ENCODE measurements around the gene MRFAP1L1. TPM values are rescaled to one million over a fixed set of nuclear protein-coding genes. Genes with fewer than 3 reads are reported as not detected.

MRFAP1L1 gene
- polyA plus RNA-seq, 1 donor from 2014 or later, result 438 TPM

DNA sequence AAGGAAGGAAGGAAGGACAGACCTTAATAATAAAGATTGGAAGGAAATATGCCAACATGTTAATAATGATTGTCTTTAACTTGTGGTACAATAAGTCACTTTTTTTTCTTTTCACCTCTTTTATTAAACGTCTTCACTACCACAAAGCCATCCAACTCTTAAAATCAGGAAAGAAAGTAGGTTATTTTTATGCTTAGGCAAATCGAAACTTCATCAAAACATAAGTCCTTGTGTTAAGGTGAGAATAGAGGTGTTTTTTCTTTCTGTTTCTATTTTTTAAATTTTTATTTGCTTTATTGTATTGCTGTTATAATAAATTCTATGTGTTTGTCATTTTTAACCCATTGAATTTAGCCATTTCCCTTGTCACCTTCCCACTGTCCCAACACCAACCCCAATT, 32.8 kb upstream of the MRFAP1L1 start:
- H3K9ac ChIP-seq (ENCODE audit: low read length), result no peak overlapping the region
- no peaks in the 10 kb centered on the region for H3K9me2 ChIP-seq (ENCODE audit: insufficient read depth, low read length)
- H3K9me3 ChIP-seq (ENCODE audit: low read length), result no peaks in the 10 kb centered on the region
- H3K4me3 ChIP-seq (ENCODE audit: low read length), result no peak overlapping the region
- H4K20me1 ChIP-seq (ENCODE audit: insufficient read depth), result no peaks in the 10 kb centered on the region
- no peaks in the 10 kb centered on the region for H3K27me3 ChIP-seq (ENCODE audit: insufficient read depth, low read depth, low read length)
- H3K4me2 ChIP-seq (ENCODE audit: low read length), result no peak overlapping the region
- no peaks in the 10 kb centered on the region for H3K36me3 ChIP-seq (ENCODE audit: insufficient read depth, low read length)
- H2AFZ ChIP-seq (ENCODE audit: low read depth, low read length), result no peak overlapping the region
- H3K27ac ChIP-seq (ENCODE audit: low read length), result no peak overlapping the region
- no peaks in the 10 kb centered on the region for H3K79me2 ChIP-seq (replicated peaks; ENCODE audit: insufficient read depth, low read length)
- H3F3A ChIP-seq (ENCODE audit: insufficient read depth, low read length, poor library complexity, severe bottlenecking), result no peaks in the 10 kb centered on the region
- TF ChIP-seq TAF1 (IDR thresholded peaks at IDR 0.05; ENCODE audit: low read depth) (no peak), SMC3 (conservative IDR thresholded peaks at IDR 0.05; ENCODE audit: poor library complexity) (no peak), EZH2 (IDR thresholded peaks at IDR 0.05; ENCODE audit: borderline replicate concordance, insufficient read depth, low read length, poor library complexity, severe bottlenecking) (no peak), EP300 (conservative IDR thresholded peaks at IDR 0.05; ENCODE audit: poor library complexity, severe bottlenecking) (no peak), RAD21 (conservative IDR thresholded peaks at IDR 0.05) (no peak), POLR2AphosphoS5 (IDR thresholded peaks at IDR 0.05) (no peak), MXI1 (conservative IDR thresholded peaks at IDR 0.05; ENCODE audit: poor library complexity, severe bottlenecking) (no peak)
- TF ChIP-seq, protein P1, sequence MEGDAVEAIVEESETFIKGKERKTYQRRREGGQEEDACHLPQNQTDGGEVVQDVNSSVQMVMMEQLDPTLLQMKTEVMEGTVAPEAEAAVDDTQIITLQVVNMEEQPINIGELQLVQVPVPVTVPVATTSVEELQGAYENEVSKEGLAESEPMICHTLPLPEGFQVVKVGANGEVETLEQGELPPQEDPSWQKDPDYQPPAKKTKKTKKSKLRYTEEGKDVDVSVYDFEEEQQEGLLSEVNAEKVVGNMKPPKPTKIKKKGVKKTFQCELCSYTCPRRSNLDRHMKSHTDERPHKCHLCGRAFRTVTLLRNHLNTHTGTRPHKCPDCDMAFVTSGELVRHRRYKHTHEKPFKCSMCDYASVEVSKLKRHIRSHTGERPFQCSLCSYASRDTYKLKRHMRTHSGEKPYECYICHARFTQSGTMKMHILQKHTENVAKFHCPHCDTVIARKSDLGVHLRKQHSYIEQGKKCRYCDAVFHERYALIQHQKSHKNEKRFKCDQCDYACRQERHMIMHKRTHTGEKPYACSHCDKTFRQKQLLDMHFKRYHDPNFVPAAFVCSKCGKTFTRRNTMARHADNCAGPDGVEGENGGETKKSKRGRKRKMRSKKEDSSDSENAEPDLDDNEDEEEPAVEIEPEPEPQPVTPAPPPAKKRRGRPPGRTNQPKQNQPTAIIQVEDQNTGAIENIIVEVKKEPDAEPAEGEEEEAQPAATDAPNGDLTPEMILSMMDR (IDR thresholded peaks at IDR 0.05; ENCODE audit: poor library complexity, severe bottlenecking), result no peak
- TF ChIP-seq, protein P2, sequence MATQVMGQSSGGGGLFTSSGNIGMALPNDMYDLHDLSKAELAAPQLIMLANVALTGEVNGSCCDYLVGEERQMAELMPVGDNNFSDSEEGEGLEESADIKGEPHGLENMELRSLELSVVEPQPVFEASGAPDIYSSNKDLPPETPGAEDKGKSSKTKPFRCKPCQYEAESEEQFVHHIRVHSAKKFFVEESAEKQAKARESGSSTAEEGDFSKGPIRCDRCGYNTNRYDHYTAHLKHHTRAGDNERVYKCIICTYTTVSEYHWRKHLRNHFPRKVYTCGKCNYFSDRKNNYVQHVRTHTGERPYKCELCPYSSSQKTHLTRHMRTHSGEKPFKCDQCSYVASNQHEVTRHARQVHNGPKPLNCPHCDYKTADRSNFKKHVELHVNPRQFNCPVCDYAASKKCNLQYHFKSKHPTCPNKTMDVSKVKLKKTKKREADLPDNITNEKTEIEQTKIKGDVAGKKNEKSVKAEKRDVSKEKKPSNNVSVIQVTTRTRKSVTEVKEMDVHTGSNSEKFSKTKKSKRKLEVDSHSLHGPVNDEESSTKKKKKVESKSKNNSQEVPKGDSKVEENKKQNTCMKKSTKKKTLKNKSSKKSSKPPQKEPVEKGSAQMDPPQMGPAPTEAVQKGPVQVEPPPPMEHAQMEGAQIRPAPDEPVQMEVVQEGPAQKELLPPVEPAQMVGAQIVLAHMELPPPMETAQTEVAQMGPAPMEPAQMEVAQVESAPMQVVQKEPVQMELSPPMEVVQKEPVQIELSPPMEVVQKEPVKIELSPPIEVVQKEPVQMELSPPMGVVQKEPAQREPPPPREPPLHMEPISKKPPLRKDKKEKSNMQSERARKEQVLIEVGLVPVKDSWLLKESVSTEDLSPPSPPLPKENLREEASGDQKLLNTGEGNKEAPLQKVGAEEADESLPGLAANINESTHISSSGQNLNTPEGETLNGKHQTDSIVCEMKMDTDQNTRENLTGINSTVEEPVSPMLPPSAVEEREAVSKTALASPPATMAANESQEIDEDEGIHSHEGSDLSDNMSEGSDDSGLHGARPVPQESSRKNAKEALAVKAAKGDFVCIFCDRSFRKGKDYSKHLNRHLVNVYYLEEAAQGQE (IDR thresholded peaks at IDR 0.05; ENCODE audit: borderline replicate concordance), result no peak

DNA sequence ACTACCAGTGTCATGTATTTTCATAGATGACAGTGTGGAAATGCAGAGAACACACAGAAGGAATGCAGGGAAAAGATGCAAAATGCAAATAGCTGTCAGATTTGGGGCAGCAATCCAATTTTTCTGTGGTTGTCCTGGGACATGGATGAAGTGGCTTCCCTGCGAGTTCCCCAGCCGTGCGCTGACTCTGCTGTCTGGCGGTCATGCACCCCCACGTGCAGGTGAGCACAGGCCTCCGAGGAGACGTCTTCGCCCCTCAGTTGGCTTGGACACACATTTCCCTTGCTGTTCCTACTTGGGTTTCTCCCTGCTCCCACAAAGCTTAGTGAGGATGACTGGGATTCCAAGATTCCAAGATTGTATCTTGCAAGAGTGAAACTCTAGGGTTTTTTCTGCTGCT, 30.7 kb upstream of the MRFAP1L1 start:
- H2AFZ ChIP-seq (ENCODE audit: low read depth, low read length), result no peak overlapping the region
- no peaks in the 10 kb centered on the region for H3F3A ChIP-seq (ENCODE audit: insufficient read depth, low read length, poor library complexity, severe bottlenecking)
- H3K4me2 ChIP-seq (ENCODE audit: low read length), result no peak overlapping the region
- no peaks in the 10 kb centered on the region for H3K27me3 ChIP-seq (ENCODE audit: insufficient read depth, low read depth, low read length)
- no peaks in the 10 kb centered on the region for H3K9me2 ChIP-seq (ENCODE audit: insufficient read depth, low read length)
- H4K20me1 ChIP-seq (ENCODE audit: insufficient read depth), result no peaks in the 10 kb centered on the region
- no peaks in the 10 kb centered on the region for H3K36me3 ChIP-seq (ENCODE audit: insufficient read depth, low read length)
- H3K9ac ChIP-seq (ENCODE audit: low read length), result no peak overlapping the region
- H3K4me3 ChIP-seq (ENCODE audit: low read length), result no peak overlapping the region
- TF ChIP-seq EZH2 (IDR thresholded peaks at IDR 0.05; ENCODE audit: borderline replicate concordance, insufficient read depth, low read length, poor library complexity, severe bottlenecking), result no peak
- TF ChIP-seq, protein P1 (IDR thresholded peaks at IDR 0.05; ENCODE audit: poor library complexity, severe bottlenecking), result no peak
- no peak for TF ChIP-seq POLR2AphosphoS5 (IDR thresholded peaks at IDR 0.05)
- TF ChIP-seq MXI1 (conservative IDR thresholded peaks at IDR 0.05; ENCODE audit: poor library complexity, severe bottlenecking), result no peak
- no peak for TF ChIP-seq TAF1 (IDR thresholded peaks at IDR 0.05; ENCODE audit: low read depth)
- no peak for TF ChIP-seq SMC3 (conservative IDR thresholded peaks at IDR 0.05; ENCODE audit: poor library complexity)
- no peak for TF ChIP-seq RAD21 (conservative IDR thresholded peaks at IDR 0.05)
- TF ChIP-seq, protein P2 (IDR thresholded peaks at IDR 0.05; ENCODE audit: borderline replicate concordance), result no peak
- TF ChIP-seq EP300 (conservative IDR thresholded peaks at IDR 0.05; ENCODE audit: poor library complexity, severe bottlenecking), result no peak
- no peak overlapping the region for H3K27ac ChIP-seq (ENCODE audit: low read length)
- no peaks in the 10 kb centered on the region for H3K79me2 ChIP-seq (replicated peaks; ENCODE audit: insufficient read depth, low read length)
- H3K9me3 ChIP-seq (ENCODE audit: low read length), result no peaks in the 10 kb centered on the region
